Lower lobe of right lung (tissue), 2 donors: ENCODE results near the gene ABO. TPM values are rescaled to one million over a fixed set of nuclear protein-coding genes. Genes with fewer than 3 reads are reported as not detected.

Experiments
- ATAC-seq, 2 donors: fragments of 200-7000 bp; cut with Tn5 transposase; one replicate each; pipeline ENCODE4 v1.9.1; 2020 to 2022; ENCODE audit warnings: mild to moderate bottlenecking in 2 of 2, moderate library complexity in 2 of 2
- DNase-seq: peaks from one replicate; pipeline ENCODE4 v3.0.0-alpha.2; 2020
- H3K27ac ChIP-seq: fragments of 200-600 bp; one replicate; pipeline ENCODE4 v1.8.0; 2022
- H3K27me3 ChIP-seq: fragments of 200-600 bp; one replicate; pipeline ENCODE4 v1.8.0; 2022; ENCODE audit warnings: low read depth
- H3K36me3 ChIP-seq: fragments of 200-600 bp; one replicate; pipeline ENCODE4 v1.8.0; 2022; ENCODE audit warnings: mild to moderate bottlenecking
- H3K4me1 ChIP-seq: fragments of 200-600 bp; one replicate; pipeline ENCODE4 v1.8.0; 2022
- H3K4me3 ChIP-seq: fragments of 200-600 bp; one replicate; pipeline ENCODE4 v1.8.0; 2022; ENCODE audit warnings: mild to moderate bottlenecking
- H3K9me3 ChIP-seq: fragments of 200-600 bp; one replicate; pipeline ENCODE4 v1.8.0; 2022
- intact Hi-C: fragments of 100-400 bp; cut with DNase I; formaldehyde crosslinking; loops from one replicate; pipeline ENCODE4 v1.11.0; 2022
- total RNA-seq: library from RNA; stranded (reverse); fragmentation: NEBNext Ultra II Directional; extraction: Animal tissue kit (Norgen Biotek cat#: 25700); gene quantifications from one replicate; pipeline ENCODE4 v1.2.1, GENCODE V29; 2021
- TF ChIP-seq, protein P1 (sequence below): fragments of 200-600 bp; IDR thresholded peaks from one replicate; pipeline ENCODE4 v1.8.0; 2022; ENCODE audit warnings: antibody characterized with exemption, mild to moderate bottlenecking
- donor health status: DM: no; HTN: yes; CAD: no; lungs with severe emphysema.

Gene ABO
- total RNA-seq, 1 donor from 2014 or later = 25.0 TPM

DNA sequence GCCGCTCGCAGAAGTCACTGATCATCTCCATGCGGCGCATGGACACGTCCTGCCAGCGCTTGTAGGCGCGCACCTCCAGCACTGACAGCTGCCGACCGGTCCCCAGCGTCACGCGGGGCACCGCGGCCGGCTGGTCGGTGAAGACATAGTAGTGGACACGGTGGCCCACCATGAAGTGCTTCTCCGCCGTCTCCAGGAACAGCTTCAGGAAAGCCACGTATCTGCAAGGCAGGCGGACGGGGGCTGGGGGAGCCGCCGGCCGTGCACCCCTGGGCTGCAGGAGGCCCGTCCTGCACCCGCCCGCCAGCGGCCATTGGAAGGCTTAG is 18.9 kb downstream of the ABO start:
- intact Hi-C loops = no loop called here
- Histone ChIP-seq H3K4me3 (no peak overlapping the region), H3K27ac (no peak overlapping the region), H3K36me3 (no peaks in the 10 kb centered on the region), H3K4me1 (peaks cover 20% of the 10 kb centered on the region), H3K9me3 (no peaks in the 10 kb centered on the region), H3K27me3 (no peaks in the 10 kb centered on the region)
- no peak for ATAC-seq
- no peak for DNase-seq
- TF ChIP-seq, protein P1, sequence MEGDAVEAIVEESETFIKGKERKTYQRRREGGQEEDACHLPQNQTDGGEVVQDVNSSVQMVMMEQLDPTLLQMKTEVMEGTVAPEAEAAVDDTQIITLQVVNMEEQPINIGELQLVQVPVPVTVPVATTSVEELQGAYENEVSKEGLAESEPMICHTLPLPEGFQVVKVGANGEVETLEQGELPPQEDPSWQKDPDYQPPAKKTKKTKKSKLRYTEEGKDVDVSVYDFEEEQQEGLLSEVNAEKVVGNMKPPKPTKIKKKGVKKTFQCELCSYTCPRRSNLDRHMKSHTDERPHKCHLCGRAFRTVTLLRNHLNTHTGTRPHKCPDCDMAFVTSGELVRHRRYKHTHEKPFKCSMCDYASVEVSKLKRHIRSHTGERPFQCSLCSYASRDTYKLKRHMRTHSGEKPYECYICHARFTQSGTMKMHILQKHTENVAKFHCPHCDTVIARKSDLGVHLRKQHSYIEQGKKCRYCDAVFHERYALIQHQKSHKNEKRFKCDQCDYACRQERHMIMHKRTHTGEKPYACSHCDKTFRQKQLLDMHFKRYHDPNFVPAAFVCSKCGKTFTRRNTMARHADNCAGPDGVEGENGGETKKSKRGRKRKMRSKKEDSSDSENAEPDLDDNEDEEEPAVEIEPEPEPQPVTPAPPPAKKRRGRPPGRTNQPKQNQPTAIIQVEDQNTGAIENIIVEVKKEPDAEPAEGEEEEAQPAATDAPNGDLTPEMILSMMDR = no peak

DNA sequence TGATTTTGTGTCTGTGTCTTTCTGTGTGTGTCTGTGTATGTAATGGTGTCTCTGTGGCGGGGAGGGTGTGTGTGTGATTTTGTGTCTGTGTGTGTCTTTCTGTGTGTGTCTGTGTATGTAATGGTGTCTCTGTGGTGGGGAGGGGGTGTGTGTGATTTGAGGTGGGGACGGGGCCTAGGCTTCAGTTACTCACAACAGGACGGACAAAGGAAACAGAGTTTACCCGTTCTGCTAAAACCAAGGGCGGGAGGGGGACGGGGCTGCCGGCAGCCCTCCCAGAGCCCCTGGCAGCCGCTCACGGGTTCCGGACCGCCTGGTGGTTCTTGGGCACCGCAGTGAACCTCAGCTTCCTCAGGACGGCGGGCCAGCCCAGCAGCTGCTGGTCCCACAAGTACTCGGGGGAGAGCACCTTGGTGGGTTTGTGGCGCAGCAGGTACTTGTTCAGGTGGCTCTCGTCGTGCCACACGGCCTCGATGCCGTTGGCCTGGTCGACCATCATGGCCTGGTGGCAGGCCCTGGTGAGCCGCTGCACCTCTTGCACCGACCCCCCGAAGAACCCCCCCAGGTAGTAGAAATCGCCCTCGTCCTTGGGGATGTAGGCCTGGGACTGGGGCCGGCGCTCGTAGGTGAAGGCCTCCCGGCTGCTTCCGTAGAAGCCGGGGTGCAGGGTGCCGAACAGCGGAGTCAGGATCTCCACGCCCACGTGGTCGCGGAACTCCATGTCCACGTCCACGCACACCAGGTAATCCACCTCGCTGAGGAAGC is 19.4 kb downstream of the ABO start:
- DNase-seq (no peak), ATAC-seq (no peak)
- Histone ChIP-seq H3K4me3 (no peak overlapping the region), H3K27me3 (no peaks in the 10 kb centered on the region), H3K27ac (no peak overlapping the region), H3K9me3 (no peaks in the 10 kb centered on the region), H3K4me1 (peaks cover 20% of the 10 kb centered on the region), H3K36me3 (no peaks in the 10 kb centered on the region)
- intact Hi-C loops = no loop called here
- TF ChIP-seq, protein P1 = no peak

DNA sequence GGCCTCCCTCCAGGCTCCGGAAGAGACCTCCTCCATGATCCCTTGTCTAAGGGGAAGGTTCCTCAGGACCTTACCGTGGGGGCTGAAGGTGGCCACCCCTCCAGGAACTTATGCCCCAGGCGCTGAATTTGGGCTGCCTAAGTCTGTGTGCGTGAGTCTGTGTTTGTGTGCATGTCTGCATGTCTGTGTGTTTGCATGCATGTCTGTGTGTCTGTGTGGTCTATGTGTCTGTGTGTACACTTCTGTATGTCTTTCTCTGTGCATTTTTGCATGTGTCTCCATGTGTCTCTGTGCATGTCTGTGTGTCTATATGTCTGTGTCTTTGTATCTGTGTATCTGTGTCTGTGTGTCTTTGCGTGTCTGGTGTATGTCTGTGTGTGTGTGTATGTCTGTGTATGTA is 20.5 kb downstream of the ABO start:
- intact Hi-C loops = no loop called here
- no peaks in the 10 kb centered on the region for H3K27me3 ChIP-seq
- no peaks in the 10 kb centered on the region for H3K9me3 ChIP-seq
- no peak for ATAC-seq
- DNase-seq = no peak
- no peak overlapping the region for H3K4me3 ChIP-seq
- TF ChIP-seq, protein P1 = no peak
- H3K27ac ChIP-seq = no peak overlapping the region
- H3K36me3 ChIP-seq = no peaks in the 10 kb centered on the region
- H3K4me1 ChIP-seq = peaks cover 20% of the 10 kb centered on the region

DNA sequence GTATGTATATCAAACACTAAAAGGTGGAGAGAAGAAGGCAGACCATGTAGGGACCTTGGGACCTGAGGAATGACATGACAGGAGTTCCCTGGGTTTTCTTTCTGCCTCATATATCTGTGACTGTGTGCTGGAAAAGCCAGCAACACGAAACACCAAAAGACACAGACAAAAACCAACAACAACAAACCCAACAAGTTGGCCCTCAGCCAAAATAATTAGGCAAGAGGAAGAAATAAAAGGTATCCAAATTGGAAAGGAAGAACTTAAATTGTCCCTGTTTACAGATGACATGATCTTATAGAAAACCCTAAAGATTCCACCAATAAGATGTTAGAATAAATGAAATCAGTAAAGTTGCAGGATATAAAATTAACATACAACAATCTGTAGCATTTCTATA is 21.7 kb downstream of the ABO start:
- Histone ChIP-seq H3K9me3 (no peaks in the 10 kb centered on the region), H3K27me3 (no peaks in the 10 kb centered on the region), H3K4me3 (no peak overlapping the region), H3K4me1 (peaks cover 19% of the 10 kb centered on the region), H3K36me3 (no peaks in the 10 kb centered on the region), H3K27ac (peak overlapping the region; percentile 78)
- TF ChIP-seq, protein P1 = no peak
- intact Hi-C loops = no loop called here
- DNase-seq (no peak), ATAC-seq (no peak)

DNA sequence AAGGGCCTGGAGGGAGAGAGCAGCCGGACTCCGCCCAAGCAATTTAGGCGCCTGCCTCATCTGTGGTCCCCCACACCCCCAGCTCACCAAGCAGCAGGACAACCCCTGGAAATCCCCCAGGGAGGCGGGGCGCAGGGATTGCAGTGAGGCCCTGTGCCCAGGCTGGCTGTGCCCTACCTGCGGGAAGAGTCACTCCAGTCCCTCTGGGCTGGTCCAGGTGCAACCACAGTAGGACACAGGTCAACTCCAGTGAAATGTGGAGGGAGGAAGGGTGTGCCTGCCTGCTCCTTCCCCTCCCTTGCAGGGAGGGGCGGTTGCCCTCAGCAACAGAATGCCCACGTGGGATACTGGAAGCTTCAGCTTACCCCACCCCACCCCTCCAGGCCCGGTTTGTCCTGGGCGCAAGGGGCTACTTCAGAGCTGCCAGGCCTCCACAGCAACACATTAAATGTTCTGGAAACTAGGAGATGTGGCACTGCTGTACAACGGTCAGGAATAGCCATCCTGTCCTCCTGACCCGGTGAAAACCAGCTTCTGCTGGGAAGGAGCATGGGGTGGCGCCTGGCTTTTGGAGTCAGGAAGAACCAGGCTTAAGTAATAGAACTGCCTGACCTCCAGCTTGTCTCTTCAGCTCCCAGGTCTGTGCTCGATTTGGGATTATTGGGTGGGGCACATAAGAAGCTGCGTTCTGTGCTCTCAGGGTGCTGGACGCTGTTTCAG is 22.5 kb downstream of the ABO start:
- Histone ChIP-seq H3K9me3 (no peaks in the 10 kb centered on the region), H3K36me3 (no peaks in the 10 kb centered on the region), H3K4me3 (peak overlapping the region; percentile 43), H3K27me3 (no peaks in the 10 kb centered on the region), H3K4me1 (peaks cover 13% of the 10 kb centered on the region), H3K27ac (peak overlapping the region; percentile 78)
- TF ChIP-seq, protein P1 = no peak
- peak; percentile 88 for DNase-seq
- intact Hi-C loops = no loop called here
- ATAC-seq = peak; percentile 94 to 95
